Measurements from ENCODE around the gene BROX.

DNA sequence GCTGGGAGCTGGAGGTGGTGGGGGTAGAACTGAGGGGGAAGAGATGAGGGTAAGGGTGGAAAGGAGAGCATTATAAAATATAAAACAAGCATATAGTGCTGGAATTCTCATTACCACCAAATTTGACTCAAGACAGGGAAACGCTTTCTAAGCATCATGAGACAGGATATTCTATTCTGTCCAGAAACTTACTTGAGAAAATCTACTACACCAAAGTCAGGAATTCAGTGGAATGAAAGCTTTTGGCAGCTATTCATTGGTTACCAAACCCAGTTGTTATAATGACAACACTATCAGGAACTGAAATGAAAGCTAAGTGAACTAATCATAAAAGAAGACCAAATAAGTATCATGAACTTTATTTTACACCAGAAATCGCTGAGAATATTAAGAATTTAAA is 14.5 kb upstream of the BROX start:
- TF ChIP-seq CTCF (IDR thresholded peaks at IDR 0.05): no peak
- no peak for TF ChIP-seq POLR2AphosphoS5 (IDR thresholded peaks at IDR 0.05; ENCODE audit: low read depth, low read length)
- TF ChIP-seq, protein P1, sequence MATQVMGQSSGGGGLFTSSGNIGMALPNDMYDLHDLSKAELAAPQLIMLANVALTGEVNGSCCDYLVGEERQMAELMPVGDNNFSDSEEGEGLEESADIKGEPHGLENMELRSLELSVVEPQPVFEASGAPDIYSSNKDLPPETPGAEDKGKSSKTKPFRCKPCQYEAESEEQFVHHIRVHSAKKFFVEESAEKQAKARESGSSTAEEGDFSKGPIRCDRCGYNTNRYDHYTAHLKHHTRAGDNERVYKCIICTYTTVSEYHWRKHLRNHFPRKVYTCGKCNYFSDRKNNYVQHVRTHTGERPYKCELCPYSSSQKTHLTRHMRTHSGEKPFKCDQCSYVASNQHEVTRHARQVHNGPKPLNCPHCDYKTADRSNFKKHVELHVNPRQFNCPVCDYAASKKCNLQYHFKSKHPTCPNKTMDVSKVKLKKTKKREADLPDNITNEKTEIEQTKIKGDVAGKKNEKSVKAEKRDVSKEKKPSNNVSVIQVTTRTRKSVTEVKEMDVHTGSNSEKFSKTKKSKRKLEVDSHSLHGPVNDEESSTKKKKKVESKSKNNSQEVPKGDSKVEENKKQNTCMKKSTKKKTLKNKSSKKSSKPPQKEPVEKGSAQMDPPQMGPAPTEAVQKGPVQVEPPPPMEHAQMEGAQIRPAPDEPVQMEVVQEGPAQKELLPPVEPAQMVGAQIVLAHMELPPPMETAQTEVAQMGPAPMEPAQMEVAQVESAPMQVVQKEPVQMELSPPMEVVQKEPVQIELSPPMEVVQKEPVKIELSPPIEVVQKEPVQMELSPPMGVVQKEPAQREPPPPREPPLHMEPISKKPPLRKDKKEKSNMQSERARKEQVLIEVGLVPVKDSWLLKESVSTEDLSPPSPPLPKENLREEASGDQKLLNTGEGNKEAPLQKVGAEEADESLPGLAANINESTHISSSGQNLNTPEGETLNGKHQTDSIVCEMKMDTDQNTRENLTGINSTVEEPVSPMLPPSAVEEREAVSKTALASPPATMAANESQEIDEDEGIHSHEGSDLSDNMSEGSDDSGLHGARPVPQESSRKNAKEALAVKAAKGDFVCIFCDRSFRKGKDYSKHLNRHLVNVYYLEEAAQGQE (IDR thresholded peaks at IDR 0.05; ENCODE audit: insufficient read depth in 1 of 2, low read depth in 2 of 2, low read length in 1 of 2): no peak
- no peak for TF ChIP-seq TCF7L2 (IDR thresholded peaks at IDR 0.05; ENCODE audit: low read depth, low read length)
- TF ChIP-seq SIN3A (IDR thresholded peaks at IDR 0.05; ENCODE audit: borderline replicate concordance, insufficient read depth, low read depth, low read length): no peak
